Activated CD8-positive, alpha-beta T cell treated with anti-CD3 and anti-CD28 coated beads for 36 hours (primary cell): ENCODE data around the gene LKAAEAR1. TPM values are rescaled to one million over a fixed set of nuclear protein-coding genes. Genes with fewer than 3 reads are reported as not detected.

Experiments used
- ATAC-seq: fragments of 200-7000 bp; cut with Tn5 transposase; one replicate; pipeline ENCODE4 v1.10.0; 2021; ENCODE audit warnings: mild to moderate bottlenecking, moderate library complexity
- CTCF ChIA-PET: fragments of 350-600 bp; sonication (Branson Sonifier 250); formaldehyde crosslinking; loops from one replicate; lab custom pipeline; 2021; ENCODE audit warnings: antibody characterized with exemption; lab: Charles Lee
- POLR2A ChIA-PET: fragments of 350-600 bp; sonication (Branson Sonifier 250); formaldehyde crosslinking; loops from one replicate; lab custom pipeline; 2021; ENCODE audit warnings: antibody characterized with exemption; lab: Charles Lee
- DNase-seq: peaks from one replicate; pipeline ENCODE4 v3.0.0-alpha.2; 2020
- H3K27ac Mint-ChIP-seq: one replicate; pipeline ENCODE4 v1.8.0; 2021; ENCODE audit warnings: mild to moderate bottlenecking, mixed read lengths
- H3K27me3 Mint-ChIP-seq: one replicate; pipeline ENCODE4 v1.8.0; 2021; ENCODE audit warnings: mixed read lengths
- H3K36me3 Mint-ChIP-seq: one replicate; pipeline ENCODE4 v1.8.0; 2021; ENCODE audit warnings: low read depth, mixed read lengths
- H3K4me1 Mint-ChIP-seq: one replicate; pipeline ENCODE4 v1.8.0; 2021; ENCODE audit warnings: low read depth, mixed read lengths
- H3K4me3 Mint-ChIP-seq: one replicate; pipeline ENCODE4 v1.8.0; 2021; ENCODE audit warnings: mild to moderate bottlenecking, moderate library complexity, mixed read lengths
- H3K9me3 Mint-ChIP-seq: one replicate; pipeline ENCODE4 v1.8.0; 2021; ENCODE audit warnings: mixed read lengths
- CTCF ChIP-seq: fragments of 200-600 bp; IDR thresholded peaks from one replicate; pipeline ENCODE4 v1.8.0; 2022; ENCODE audit warnings: antibody characterized with exemption, mild to moderate bottlenecking
- intact Hi-C: fragments of 100-400 bp; cut with micrococcal nuclease; formaldehyde crosslinking; loops from one replicate; pipeline ENCODE4 v1.10.0; 2022
- total RNA-seq, 2 experiments: library from RNA; stranded (reverse); gene quantifications; one replicate each; pipeline ENCODE4 v1.2.3, GENCODE V29; 2021

LKAAEAR1 gene
- total RNA-seq, 2 experiments from 2014 or later, result 0.43 TPM

DNA sequence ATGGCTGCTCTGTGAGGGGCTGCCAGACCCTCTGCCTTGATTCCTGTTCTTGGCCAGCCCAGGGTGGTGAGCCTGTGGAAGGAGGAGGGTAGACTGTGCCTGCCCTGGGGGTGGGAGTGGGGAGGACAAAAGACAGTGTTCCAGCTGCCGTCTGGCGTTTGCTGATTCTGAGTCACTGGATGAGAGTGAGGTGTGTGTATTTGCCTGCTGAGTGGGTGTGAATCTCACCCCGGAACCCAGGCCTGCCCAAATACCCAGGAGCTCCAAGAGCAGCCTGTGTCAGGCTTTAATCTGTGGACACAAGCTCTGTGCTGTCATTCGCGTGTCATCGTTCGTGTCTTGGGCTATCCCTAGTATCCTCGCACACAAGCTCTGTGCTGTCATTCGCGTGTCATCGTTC, 2.6 kb upstream of the LKAAEAR1 start:
- H3K27me3 Mint-ChIP-seq, result peaks cover 6% of the 10 kb centered on the region
- CTCF ChIA-PET, result interaction anchor here (2.0 kb wide), 1 partner anchor 17 kb away, joined by 5 read pairs; no protein-coding TSS in a partner anchor

GRCh38 chr20:64084685-64085152, 521 bp upstream of the LKAAEAR1 start:
- H3K36me3 Mint-ChIP-seq, result no peaks in the 10 kb centered on the region
- H3K9me3 Mint-ChIP-seq, result no peaks in the 10 kb centered on the region
- POLR2A ChIA-PET, result interaction anchor here (0.8 to 1.2 kb wide), 3 partner anchors 9 to 31 kb away, joined by 3 read pairs; no protein-coding TSS in a partner anchor
- intact Hi-C loops, result loop anchor here (5.0 kb wide), 1 partner anchor 38 kb away; no protein-coding TSS in a partner anchor
- H3K27ac Mint-ChIP-seq, result no peak overlapping the region
- peak overlapping the region; percentile 72 for H3K4me3 Mint-ChIP-seq
- CTCF ChIA-PET, result interaction anchor here (0.8 to 6.0 kb wide), 12 partner anchors 12 to 201 kb away, joined by 3 to 61 read pairs (median 5); partner anchors contain the start of gene NPBWR2
- H3K27me3 Mint-ChIP-seq, result peaks cover 6% of the 10 kb centered on the region
- ATAC-seq, result no peak
- DNase-seq, result no peak
- H3K4me1 Mint-ChIP-seq, result peaks cover 24% of the 10 kb centered on the region
- no peak for TF ChIP-seq CTCF

More for the DNA sequence above, 2.6 kb upstream of the LKAAEAR1 start:
- Mint-ChIP-seq H3K27ac (no peak overlapping the region), H3K4me1 (peaks cover 18% of the 10 kb centered on the region), H3K36me3 (no peaks in the 10 kb centered on the region), H3K9me3 (no peaks in the 10 kb centered on the region), H3K4me3 (no peak overlapping the region)
- intact Hi-C loops, result no loop called here
- no peak for TF ChIP-seq CTCF
- no peak for ATAC-seq
- no peak for DNase-seq
- POLR2A ChIA-PET, result interaction anchor here (1.2 kb wide), 1 partner anchor 12 kb away, joined by 4 read pairs; no protein-coding TSS in a partner anchor

DNA sequence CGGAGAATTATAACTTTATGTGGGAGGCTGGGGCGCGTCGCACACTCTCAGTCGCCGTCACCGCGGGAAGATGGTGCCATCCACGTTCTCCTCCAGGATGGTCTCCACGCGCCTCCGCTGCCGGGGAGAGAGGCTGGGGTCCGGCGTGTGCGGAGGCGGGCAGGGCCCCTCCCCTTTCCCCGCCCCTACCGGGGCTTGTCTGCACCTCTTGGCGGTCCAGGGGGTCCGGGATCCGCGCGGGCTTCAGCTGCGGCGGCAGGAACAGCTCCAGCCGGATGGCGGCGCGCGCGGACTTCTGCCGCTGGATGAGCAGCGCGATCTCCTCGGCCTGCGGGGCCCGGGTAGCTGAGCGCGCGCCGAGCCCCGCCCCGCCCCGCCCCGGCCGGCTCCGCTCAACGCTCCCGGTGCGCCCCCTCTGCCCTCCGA, 807 bp downstream of the LKAAEAR1 start:
- Mint-ChIP-seq H3K9me3 (no peaks in the 10 kb centered on the region), H3K36me3 (peaks cover 3% of the 10 kb centered on the region), H3K4me3 (peak overlapping the region; percentile 63), H3K27ac (no peak overlapping the region), H3K27me3 (peaks cover 6% of the 10 kb centered on the region), H3K4me1 (peaks cover 24% of the 10 kb centered on the region)
- TF ChIP-seq CTCF, result peak; percentile 86
- peak; percentile 84 for DNase-seq
- intact Hi-C loops, result loop anchor here (5.0 kb wide), 1 partner anchor 39 kb away; no protein-coding TSS in a partner anchor
- CTCF ChIA-PET, result interaction anchor here (0.6 to 6.0 kb wide), 23 partner anchors 9 to 203 kb away, joined by 3 to 61 read pairs (median 4); partner anchors contain the start of genes NPBWR2, SAMD10 and TCEA2
- peak; percentile 59 for ATAC-seq
- POLR2A ChIA-PET, result interaction anchor here (0.7 to 0.9 kb wide), 2 partner anchors 21 to 36 kb away, joined by 3 read pairs; no protein-coding TSS in a partner anchor

DNA sequence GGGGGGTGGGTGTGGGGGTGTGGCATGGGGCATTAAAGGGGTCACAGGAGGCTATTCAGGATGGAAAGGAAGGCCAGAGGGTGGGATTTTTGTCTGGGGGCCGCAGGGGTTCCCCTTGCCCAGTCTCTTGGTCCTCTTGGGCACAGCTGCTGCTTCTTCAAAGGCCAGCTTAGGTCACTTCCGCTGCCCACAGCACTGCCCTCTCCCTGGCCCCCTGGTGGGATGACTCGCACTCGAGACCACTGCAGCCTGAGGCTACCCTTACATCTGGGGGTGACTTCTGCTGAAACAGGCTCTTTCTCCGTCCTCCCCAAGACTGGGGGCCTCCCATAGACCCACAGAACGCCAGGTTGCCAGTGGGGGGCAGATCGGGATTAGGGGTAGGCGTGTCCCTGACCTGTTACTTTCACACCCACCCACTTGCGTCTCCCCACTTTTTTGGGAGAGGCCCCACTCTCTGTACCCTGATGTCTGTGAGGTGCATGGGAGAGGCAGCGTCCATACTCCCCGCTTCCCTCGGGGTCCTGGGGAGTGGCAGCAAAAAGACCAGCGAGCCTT, 1.3 kb downstream of the LKAAEAR1 start:
- Mint-ChIP-seq H3K27ac (no peak overlapping the region), H3K4me3 (peak overlapping the region; percentile 63), H3K9me3 (no peaks in the 10 kb centered on the region), H3K36me3 (peaks cover 3% of the 10 kb centered on the region), H3K27me3 (peaks cover 6% of the 10 kb centered on the region), H3K4me1 (peaks cover 24% of the 10 kb centered on the region)
- intact Hi-C loops, result loop anchor here (5.0 kb wide), 1 partner anchor 39 kb away; no protein-coding TSS in a partner anchor
- no peak for ATAC-seq
- CTCF ChIA-PET, result interaction anchor here (1.0 to 6.0 kb wide), 13 partner anchors 9 to 151 kb away, joined by 3 to 61 read pairs (median 5); partner anchors contain the start of genes NPBWR2 and SAMD10
- POLR2A ChIA-PET, result no interaction called here
- no peak for TF ChIP-seq CTCF
- DNase-seq, result no peak
